HepG2 (cell line): ENCODE data around the gene SLC5A10. TPM values are rescaled to one million over a fixed set of nuclear protein-coding genes. Genes with fewer than 3 reads are reported as not detected.
A peak's percentile ranks its signal among the peaks of the same experiment; 100 is the strongest.

ENCODE experiments used
- ATAC-seq: fragments of 200-7000 bp; cut with Tn5 transposase; 3 replicates; pipeline ENCODE4 v1.9.1; 2020; ENCODE audit warnings: mild to moderate bottlenecking, moderate library complexity
- BruUV-seq: library from RNA; stranded (reverse); fragments of 400-500 nt; replicated peaks from 2 replicates; lab custom pipeline; 2021; lab: Mats Ljungman, UMichigan
- CTCF ChIA-PET: fragments of 300-600 bp; formaldehyde crosslinking; extraction: SDS; loops from one replicate; lab custom pipeline; 2021; ENCODE audit warnings: low total read pairs, inconsistent platforms, low intra/inter-chr PET ratio; lab: Yijun Ruan, JAX
- POLR2A ChIA-PET: fragments of 350-600 bp; sonication (Branson Sonifier 250); formaldehyde crosslinking; loops from one replicate; lab custom pipeline; 2020; ENCODE audit warnings: antibody characterized with exemption, inconsistent platforms; lab: Yijun Ruan, JAX
- DNase-seq: peaks from one replicate; pipeline ENCODE4 v3.0.0-alpha.2; 2015; ENCODE audit warnings: low spot score
- FAIRE-seq: peaks from 3 replicates; lab custom pipeline; 2011; peaks lifted over from hg19 to GRCh38; lab: Jason Lieb, UNC
- H2AFZ ChIP-seq: one replicate; pipeline ENCODE4 v1.6.1; 2011; ENCODE audit warnings: low read length, inconsistent platforms
- H3K27ac ChIP-seq: fragments of 300-600 bp; 3 replicates; pipeline ENCODE4 v1.8.0; 2011; ENCODE audit warnings: mixed run types, mild to moderate bottlenecking, mixed read lengths, low read length, inconsistent platforms; ENCODE audit not compliant: insufficient read depth; ENCODE audit errors: extremely low read length
- H3K27me3 ChIP-seq, 2 experiments: fragments of 200-600 bp in 1 of 2; 2 replicates in 1 of 2; 3 replicates in 1 of 2; pipeline versions ENCODE4 v1.6.0 to v1.8.0; 2011; ENCODE audit warnings: low read length in 2 of 2, mild to moderate bottlenecking in 2 of 2, moderate library complexity in 2 of 2, inconsistent platforms in 1 of 2; ENCODE audit not compliant: insufficient read depth in 2 of 2, control insufficient read depth in 1 of 2
- H3K36me3 ChIP-seq, 2 experiments: fragments of 200-600 bp in 1 of 2; replicated peaks in 1 of 2; 2 replicates in 1 of 2; 3 replicates in 1 of 2; pipeline versions ENCODE4 v1.5.1 to v1.8.0; 2011; ENCODE audit warnings: low read length in 2 of 2, inconsistent platforms in 1 of 2; ENCODE audit not compliant: insufficient read depth in 2 of 2, control insufficient read depth in 1 of 2
- H3K4me1 ChIP-seq: 2 replicates; pipeline ENCODE4 v1.5.1; 2012; ENCODE audit warnings: low read length, inconsistent platforms; ENCODE audit not compliant: insufficient read depth
- H3K4me2 ChIP-seq: 2 replicates; pipeline ENCODE4 v1.6.0; 2011; ENCODE audit warnings: low read depth, low read length, inconsistent platforms
- H3K4me3 ChIP-seq, 3 experiments: fragments of 200-600 bp in 1 of 3; sonication (generic), shearing (Covaris generic) in 1 of 3; replicated peaks in 1 of 3; 2 replicates each; pipeline ENCODE4 v1.5.1; 2011 to 2016; ENCODE audit warnings: low read length in 3 of 3, inconsistent platforms in 2 of 3, low read depth in 2 of 3, mild to moderate bottlenecking in 2 of 3, control low read depth in 1 of 3, mixed read lengths in 1 of 3; ENCODE audit not compliant: insufficient read depth in 1 of 3
- H3K79me2 ChIP-seq: one replicate; pipeline ENCODE4 v1.6.1; 2011; ENCODE audit warnings: low read length, inconsistent platforms; ENCODE audit not compliant: insufficient read depth
- H3K9ac ChIP-seq: 2 replicates; pipeline ENCODE4 v1.6.0; 2011; ENCODE audit warnings: mild to moderate bottlenecking, low read depth, low read length, inconsistent platforms; ENCODE audit not compliant: insufficient read depth
- H3K9me3 ChIP-seq: 2 replicates; pipeline ENCODE4 v1.5.1; 2012; ENCODE audit warnings: mild to moderate bottlenecking, low read length
- H4K20me1 ChIP-seq: 2 replicates; pipeline ENCODE4 v1.6.0; 2011; ENCODE audit warnings: inconsistent platforms, mild to moderate bottlenecking, low read length, moderate library complexity; ENCODE audit not compliant: insufficient read depth
- ATF7-NPFF ChIP-seq: sonication (generic); formaldehyde crosslinking; IDR thresholded peaks from 2 replicates; pipeline ENCODE4 v1.8.1; 2023; ENCODE audit warnings: mild to moderate bottlenecking, low read depth, missing genetic modification reagents, moderate library complexity
- HDAC1 ChIP-seq: sonication (generic); formaldehyde crosslinking; IDR thresholded peaks from 2 replicates; pipeline ENCODE4 v1.5.1; 2020; ENCODE audit warnings: mild to moderate bottlenecking, missing genetic modification reagents
- HNF4G ChIP-seq, 2 experiments: sonication (generic) in 1 of 2; formaldehyde crosslinking in 1 of 2; IDR thresholded peaks; 2 replicates each; pipeline versions ENCODE4 v1.4.0 to v1.6.1; 2011 to 2020; ENCODE audit warnings: borderline replicate concordance in 2 of 2, low read depth in 2 of 2, mild to moderate bottlenecking in 2 of 2, low read length in 1 of 2, missing genetic modification reagents in 1 of 2, moderate library complexity in 1 of 2
- HNRNPK ChIP-seq: fragments of 200-400 bp; formaldehyde crosslinking; IDR thresholded peaks from 2 replicates; pipeline ENCODE4 v1.6.1; 2018; ENCODE audit warnings: low read length, low read depth, moderate library complexity, mild to moderate bottlenecking; ENCODE audit not compliant: poor library complexity, severe bottlenecking
- HNRNPL ChIP-seq: fragments of 200-400 bp; formaldehyde crosslinking; IDR thresholded peaks from 2 replicates; pipeline ENCODE4 v1.6.1; 2017; ENCODE audit warnings: mild to moderate bottlenecking, low read depth, low read length
- HNRNPLL ChIP-seq: fragments of 200-400 bp; formaldehyde crosslinking; IDR thresholded peaks from 2 replicates; pipeline ENCODE4 v1.6.1; 2017; ENCODE audit warnings: mild to moderate bottlenecking, low read depth, low read length; ENCODE audit not compliant: poor library complexity, severe bottlenecking
- KAT8 ChIP-seq: IDR thresholded peaks from 2 replicates; pipeline ENCODE4 v1.6.1; 2016; ENCODE audit warnings: missing genetic modification reagents, missing compliant biosample characterization
- MEIS2 ChIP-seq: sonication (generic); formaldehyde crosslinking; IDR thresholded peaks from 2 replicates; pipeline ENCODE4 v1.9.0; 2021; ENCODE audit warnings: mild to moderate bottlenecking, missing genetic modification reagents
- SATB2 ChIP-seq: sonication (generic); formaldehyde crosslinking; IDR thresholded peaks from 2 replicates; pipeline ENCODE4 v1.5.0; 2020; ENCODE audit warnings: missing genetic modification reagents
- SKI ChIP-seq: fragments of 450-650 bp; IDR thresholded peaks from one replicate; pipeline ENCODE4 v1.6.1; 2018; ENCODE audit warnings: mild to moderate bottlenecking; ENCODE audit not compliant: partially characterized antibody
- SMC3 ChIP-seq: IDR thresholded peaks from 2 replicates; pipeline ENCODE4 v1.6.1; 2011; ENCODE audit warnings: low read length, improper control_type of control experiment
- SPEN ChIP-seq: sonication (generic); formaldehyde crosslinking; IDR thresholded peaks from 2 replicates; pipeline ENCODE4 v1.5.1; 2020; ENCODE audit warnings: low read depth, mild to moderate bottlenecking, missing genetic modification reagents
- YEATS4 ChIP-seq: sonication (generic); formaldehyde crosslinking; IDR thresholded peaks from 2 replicates; pipeline ENCODE4 v1.4.0; 2020; ENCODE audit warnings: missing genetic modification reagents, borderline replicate concordance
- ZNF224 ChIP-seq: sonication (generic); formaldehyde crosslinking; IDR thresholded peaks from 2 replicates; pipeline ENCODE4 v1.5.0; 2020; ENCODE audit warnings: mild to moderate bottlenecking, missing genetic modification reagents
- ZNF570 ChIP-seq: sonication (generic); formaldehyde crosslinking; IDR thresholded peaks from 2 replicates; pipeline ENCODE4 v1.4.0; 2020; ENCODE audit warnings: mild to moderate bottlenecking, missing genetic modification reagents, borderline replicate concordance
- WGBS: methylation state at CpG from one replicate; pipeline ENCODE4 v1.1.6; 2017; ENCODE audit warnings: low lambda C conversion rate; 5-methylcytosine and 5-hydroxymethylcytosine counted together
- in situ Hi-C: cut with HindIII; loops from 2 replicates; pipeline ENCODE4 v1.10.0; 2017; ENCODE audit warnings: low pct_unique_long_range_greater_than_20kb; ENCODE audit not compliant: extremely low pct_ligation_motif_present
- intact Hi-C: fragments of 100-400 bp; cut with micrococcal nuclease; formaldehyde crosslinking; loops from one replicate; pipeline ENCODE4 v1.10.0; 2022; ENCODE audit not compliant: unreplicated experiment
- polyA plus RNA-seq, 8 experiments: library from polyadenylated mRNA; depleted of rRNA in 3 of 8; stranded (reverse) in 7 of 8; unstranded in 1 of 8; fragments of >200 nt; fragmentation: Illumina TruSeq in 4 of 8; extraction: Trizol in 4 of 8; gene quantifications; 2 replicates each; pipeline versions ENCODE4 v1.2.1 to v1.2.3, GENCODE V29; 2011 to 2016; ENCODE audit warnings: low read depth in 4 of 8, missing spikeins in 1 of 8, mixed read lengths in 1 of 8; ENCODE audit not compliant: insufficient read depth in 1 of 8
- total RNA-seq, 5 experiments: library from RNA; depleted of rRNA; stranded (reverse); fragments of >200 nt; fragmentation: Illumina TruSeq; extraction: Trizol; gene quantifications; 2 replicates each; pipeline ENCODE4 v1.2.3, GENCODE V29; 2016; ENCODE audit warnings: low read depth in 1 of 5
- TF ChIP-seq, protein P1 (sequence below): sonication (generic); formaldehyde crosslinking; IDR thresholded peaks from 2 replicates; pipeline ENCODE4 v1.4.0; 2020; ENCODE audit warnings: missing genetic modification reagents

Gene SLC5A10
- total and polyA plus RNA-seq, 2 of the 13 experiments (the other 11 are each of a cell fraction or from before 2014, with no cell fraction given): 0.05 TPM; not detected in 1

DNA sequence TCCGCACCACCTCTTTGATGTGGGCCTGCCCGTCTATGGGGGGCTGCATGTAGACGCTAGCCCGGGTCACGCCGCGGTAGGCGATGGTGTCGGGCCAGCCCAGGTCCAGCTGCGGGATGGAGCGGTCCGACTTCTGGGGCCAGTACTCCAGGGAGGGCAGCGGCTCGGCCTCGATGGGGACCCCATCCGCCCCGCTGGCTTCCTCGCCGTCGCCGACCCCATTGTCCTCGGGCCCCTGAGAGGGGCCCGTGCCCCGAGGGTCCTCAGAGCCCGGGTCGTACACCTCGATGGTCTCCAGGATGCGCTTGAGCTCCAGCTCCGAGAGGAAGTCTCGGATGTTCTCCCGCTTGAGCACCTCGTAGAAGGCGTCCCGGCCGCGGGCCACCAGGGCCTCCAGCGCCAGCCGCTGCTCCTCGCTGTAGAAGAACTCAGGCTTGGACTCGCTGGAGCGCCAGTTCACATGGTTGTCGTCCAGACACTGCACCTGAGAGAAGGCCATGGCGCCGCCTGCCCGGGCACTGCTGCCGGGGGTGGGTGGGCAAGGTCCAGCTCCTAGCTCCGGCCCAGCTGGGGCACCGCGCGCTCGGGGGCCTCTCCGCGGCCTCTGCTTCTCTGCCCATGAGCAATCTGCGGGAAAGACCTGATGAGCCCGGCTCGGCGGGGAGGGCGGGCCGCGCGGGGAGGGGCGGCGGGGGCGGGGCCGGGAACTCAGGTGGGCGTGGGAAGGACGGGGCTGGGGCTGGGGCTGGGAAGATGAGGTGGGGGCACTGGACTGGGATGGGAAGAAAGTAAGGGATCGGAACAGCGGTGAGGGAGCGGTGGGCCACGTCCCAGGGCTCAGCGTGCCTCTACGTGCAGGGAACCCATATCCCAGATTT lies 51.8 kb downstream of the SLC5A10 start:
- Histone ChIP-seq H3K36me3 (peaks cover 2 to 23% of the 10 kb centered on the region in 2 experiments), H3K27me3 (no peaks in the 10 kb centered on the region; a peak in 1 of 5 replicates), H3K9ac (peak overlapping the region; percentile 85), H3K27ac (peak overlapping the region; percentile 93), H3K4me1 (peaks cover 63% of the 10 kb centered on the region), H3K79me2 (peaks cover 34% of the 10 kb centered on the region), H4K20me1 (peaks cover 25% of the 10 kb centered on the region), H3K9me3 (no peaks in the 10 kb centered on the region), H3K4me2 (peak overlapping the region; percentile 100), H2AFZ (no peak overlapping the region), H3K4me3 (peak overlapping the region; percentile 75 to 84 (median 77))
- DNase-seq: peak; percentile 50
- in situ Hi-C loops (loop anchor here (5.0 kb wide), 1 partner anchor 36 kb away; no protein-coding TSS in a partner anchor), intact Hi-C loops (loop anchor here (2.0 kb wide), 1 partner anchor 15 kb away; no protein-coding TSS in a partner anchor)
- no TSS peak for BruUV-seq
- ChIA-PET POLR2A (interaction anchor here (0.8 to 3.4 kb wide), 11 partner anchors 7 to 84 kb away, joined by 3 to 27 read pairs (median 8); no protein-coding TSS in a partner anchor), CTCF (no interaction called here)
- FAIRE-seq: no peak
- peak; percentile 51 for ATAC-seq
- WGBS: 4% methylated on average over 21 of the region's 73 CpGs
- TF ChIP-seq ZNF224 (CRISPR knock-in tag) (no peak), ZNF570 (CRISPR knock-in tag) (no peak), MEIS2 (CRISPR knock-in tag) (peak; percentile 28; the same call in 1 of the 2 replicates), SATB2 (CRISPR knock-in tag) (0 out of 2 replicates have a peak, but pooled peaks have one; percentile 23), SPEN (no peak), HNRNPL (peak; percentile 90), SMC3 (no peak), ATF7-NPFF (CRISPR knock-in tag) (peak; percentile 64; the same call in 1 of the 2 replicates), KAT8 (CRISPR knock-in tag) (no peak), SKI (no peak), YEATS4 (CRISPR knock-in tag) (peak; percentile 40; the same call in 1 of the 2 replicates), HNF4G (IDR thresholded peaks at IDR 0.05; ENCODE audit: borderline replicate concordance, low read depth, low read length) (no peak), HNF4G (CRISPR knock-in tag; IDR thresholded peaks at IDR 0.05; ENCODE audit: borderline replicate concordance, low read depth) (peak; percentile 11; the same call in 1 of the 2 replicates), HNRNPLL (no peak), HNRNPK (peak; percentile 7), HDAC1 (CRISPR knock-in tag) (peak; percentile 56; the same call in 1 of the 2 replicates)
- TF ChIP-seq, protein P1, sequence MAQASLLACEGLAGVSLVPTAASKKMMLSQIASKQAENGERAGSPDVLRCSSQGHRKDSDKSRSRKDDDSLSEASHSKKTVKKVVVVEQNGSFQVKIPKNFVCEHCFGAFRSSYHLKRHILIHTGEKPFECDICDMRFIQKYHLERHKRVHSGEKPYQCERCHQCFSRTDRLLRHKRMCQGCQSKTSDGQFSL: no peak
